ENCODE data around the gene TTC32. TPM values are rescaled to one million over a fixed set of nuclear protein-coding genes. Genes with fewer than 3 reads are reported as not detected.
"Not testable (repeated sequence)": the region's sequence is repeated elsewhere in the genome, so short reads cannot be mapped to it uniquely, and the experiment has no call there.

The TTC32 gene
- polyA plus RNA-seq, 1 experiment, result 3.6 TPM

GRCh38 chr2:19894134-19894792 lies 7.5 kb downstream of the TTC32 start:
- POLR2A ChIA-PET, result no interaction called here
- no peaks in the 10 kb centered on the region for H3K36me3 ChIP-seq (ENCODE audit: control insufficient read depth, insufficient read depth, low read length)
- TF ChIP-seq CTCF (IDR thresholded peaks at IDR 0.05; ENCODE audit: insufficient read depth, low read depth, low read length), result no peak

GRCh38 chr2:19893520-19894133 lies 8.2 kb downstream of the TTC32 start:
- Histone ChIP-seq H3K36me3 (ENCODE audit: control insufficient read depth, insufficient read depth, low read length) (no peaks in the 10 kb centered on the region), H3K27me3 (ENCODE audit: control insufficient read depth, insufficient read depth, low read length) (no peaks in the 10 kb centered on the region), H3K4me3 (ENCODE audit: low read depth, low read length) (no peak overlapping the region)
- ChIA-PET POLR2A (no interaction called here), CTCF (no interaction called here)
- DNase-seq (ENCODE audit: low read depth), result no peak
- no peak for TF ChIP-seq CTCF (IDR thresholded peaks at IDR 0.05; ENCODE audit: insufficient read depth, low read depth, low read length)

More at GRCh38 chr2:19894134-19894792, 7.5 kb downstream of the TTC32 start:
- H3K27me3 ChIP-seq (ENCODE audit: control insufficient read depth, insufficient read depth, low read length), result no peaks in the 10 kb centered on the region
- no peak for DNase-seq (ENCODE audit: low read depth)
- CTCF ChIA-PET, result no interaction called here
- H3K4me3 ChIP-seq (ENCODE audit: low read depth, low read length), result no peak overlapping the region

- H3K4me3 ChIP-seq (ENCODE audit: low read depth, low read length); CTCF ChIA-PET; H3K27me3 ChIP-seq (ENCODE audit: control insufficient read depth, insufficient read depth, low read length); POLR2A ChIA-PET; H3K36me3 ChIP-seq (ENCODE audit: control insufficient read depth, insufficient read depth, low read length); DNase-seq (ENCODE audit: low read depth): not testable (repeated sequence)
These were observed 9.8 kb downstream of the TTC32 start for GRCh38 chr2:19891971-19892370.

GRCh38 chr2:19890104-19890503 lies 11.7 kb downstream of the TTC32 start:
- DNase-seq (ENCODE audit: low read depth), result no peak
- POLR2A ChIA-PET, result no interaction called here
- H3K36me3 ChIP-seq (ENCODE audit: control insufficient read depth, insufficient read depth, low read length), result no peaks in the 10 kb centered on the region
- TF ChIP-seq CTCF (IDR thresholded peaks at IDR 0.05; ENCODE audit: insufficient read depth, low read depth, low read length), result no peak
- no peak overlapping the region for H3K4me3 ChIP-seq (ENCODE audit: low read depth, low read length)
- H3K27me3 ChIP-seq (ENCODE audit: control insufficient read depth, insufficient read depth, low read length), result no peaks in the 10 kb centered on the region
- CTCF ChIA-PET, result no interaction called here

- no peak for TF ChIP-seq CTCF (IDR thresholded peaks at IDR 0.05; ENCODE audit: insufficient read depth, low read depth, low read length)
- POLR2A ChIA-PET, result no interaction called here
- CTCF ChIA-PET, result no interaction called here
- no peak for DNase-seq (ENCODE audit: low read depth)
- H3K4me3 ChIP-seq (ENCODE audit: low read depth, low read length), result no peak overlapping the region
- H3K36me3 ChIP-seq (ENCODE audit: control insufficient read depth, insufficient read depth, low read length), result no peaks in the 10 kb centered on the region
- H3K27me3 ChIP-seq (ENCODE audit: control insufficient read depth, insufficient read depth, low read length), result no peaks in the 10 kb centered on the region
These were observed 13.0 kb downstream of the TTC32 start for GRCh38 chr2:19888831-19889230.

- H3K4me3 ChIP-seq (ENCODE audit: low read depth, low read length), result no peak overlapping the region
- CTCF ChIA-PET, result no interaction called here
- no peaks in the 10 kb centered on the region for H3K36me3 ChIP-seq (ENCODE audit: control insufficient read depth, insufficient read depth, low read length)
- TF ChIP-seq CTCF (IDR thresholded peaks at IDR 0.05; ENCODE audit: insufficient read depth, low read depth, low read length), result no peak
- no peak for DNase-seq (ENCODE audit: low read depth)
- no peaks in the 10 kb centered on the region for H3K27me3 ChIP-seq (ENCODE audit: control insufficient read depth, insufficient read depth, low read length)
- POLR2A ChIA-PET, result no interaction called here
These were observed 14.3 kb downstream of the TTC32 start for GRCh38 chr2:19887510-19887909.
